IMR-90 (cell line): ENCODE data around the gene BRAF. TPM values are rescaled to one million over a fixed set of nuclear protein-coding genes. Genes with fewer than 3 reads are reported as not detected.
A peak's percentile ranks its signal among the peaks of the same experiment; 100 is the strongest.

Experiments
- ATAC-seq: fragments of 200-7000 bp; cut with Tn5 transposase; 2 replicates; pipeline ENCODE4 v1.9.1; 2020; ENCODE audit warnings: low read depth, mild to moderate bottlenecking, moderate library complexity
- BruUV-seq: library from RNA; stranded (reverse); fragments of 400-500 nt; replicated peaks from 2 replicates; lab custom pipeline; 2021; lab: Mats Ljungman, UMichigan
- CTCF ChIA-PET: fragments of 300-600 bp; formaldehyde crosslinking; extraction: SDS; loops from one replicate; lab custom pipeline; 2021; ENCODE audit warnings: antibody characterized with exemption; lab: Yijun Ruan, JAX
- POLR2A ChIA-PET: fragments of 300-600 bp; sonication (Branson Sonifier 250); formaldehyde crosslinking; loops from one replicate; lab custom pipeline; 2022; ENCODE audit warnings: antibody characterized with exemption; ENCODE audit not compliant: unreplicated experiment; lab: Charles Lee
- DNase-seq: peaks from one replicate; pipeline ENCODE4 v3.0.0; 2013
- H2AFZ ChIP-seq: replicated peaks from 2 replicates; pipeline ENCODE3; 2013; ENCODE audit warnings: low read length, mild to moderate bottlenecking; ENCODE audit not compliant: poor library complexity
- H2AK5ac ChIP-seq: 2 replicates; pipeline ENCODE4 v1.6.1; 2013; ENCODE audit warnings: low read depth, low read length, inconsistent platforms
- H2AK9ac ChIP-seq: replicated peaks from 2 replicates; pipeline ENCODE3; 2013; ENCODE audit warnings: mild to moderate bottlenecking, low read depth, low read length, moderate library complexity; ENCODE audit not compliant: poor library complexity
- H2BK120ac ChIP-seq: 2 replicates; pipeline ENCODE4 v1.6.1; 2013; ENCODE audit warnings: low read depth, low read length, inconsistent platforms
- H2BK15ac ChIP-seq: 3 replicates; pipeline ENCODE4 v1.6.1; 2013; ENCODE audit warnings: low read depth, low read length, inconsistent platforms
- H2BK20ac ChIP-seq: 2 replicates; pipeline ENCODE4 v1.6.1; 2013; ENCODE audit warnings: low read depth, mild to moderate bottlenecking, inconsistent platforms, low read length, moderate library complexity
- H2BK5ac ChIP-seq: 2 replicates; pipeline ENCODE4 v1.6.1; 2013; ENCODE audit warnings: mild to moderate bottlenecking, low read depth, low read length, inconsistent platforms; ENCODE audit not compliant: poor library complexity, severe bottlenecking
- H3K14ac ChIP-seq: replicated peaks from 2 replicates; pipeline ENCODE4 v1.6.1; 2013; ENCODE audit warnings: low read depth, low read length, inconsistent platforms
- H3K18ac ChIP-seq: 2 replicates; pipeline ENCODE4 v1.6.1; 2013; ENCODE audit warnings: low read depth, low read length, control low read depth
- H3K23ac ChIP-seq: 2 replicates; pipeline ENCODE4 v1.6.1; 2013; ENCODE audit warnings: low read depth, low read length, inconsistent platforms
- H3K27ac ChIP-seq: 2 replicates; pipeline ENCODE4 v1.5.1; 2013; ENCODE audit warnings: mild to moderate bottlenecking, control low read depth, low read length; ENCODE audit not compliant: insufficient read depth
- H3K27me3 ChIP-seq: 2 replicates; pipeline ENCODE4 v1.6.1; 2013; ENCODE audit warnings: low read length; ENCODE audit not compliant: control insufficient read depth, insufficient read depth
- H3K36me3 ChIP-seq: 2 replicates; pipeline ENCODE4 v1.6.1; 2013; ENCODE audit warnings: low read length, mixed read lengths; ENCODE audit not compliant: control insufficient read depth, insufficient read depth
- H3K4ac ChIP-seq: 2 replicates; pipeline ENCODE4 v1.6.1; 2013; ENCODE audit warnings: low read depth, low read length, inconsistent platforms
- H3K4me1 ChIP-seq: 2 replicates; pipeline ENCODE4 v1.6.1; 2013; ENCODE audit warnings: low read length, mixed read lengths; ENCODE audit not compliant: control insufficient read depth, insufficient read depth
- H3K4me2 ChIP-seq: 2 replicates; pipeline ENCODE4 v1.6.1; 2013; ENCODE audit warnings: low read depth, mild to moderate bottlenecking, control low read depth, low read length, moderate library complexity
- H3K4me3 ChIP-seq: 2 replicates; pipeline ENCODE4 v1.5.1; 2013; ENCODE audit warnings: low read depth, mild to moderate bottlenecking, control low read depth, low read length, moderate library complexity; ENCODE audit not compliant: insufficient read depth
- H3K56ac ChIP-seq: 2 replicates; pipeline ENCODE4 v1.6.1; 2013; ENCODE audit warnings: low read length, inconsistent platforms; ENCODE audit not compliant: insufficient read depth; ENCODE audit errors: extremely low read depth
- H3K79me1 ChIP-seq, 2 experiments: 2 replicates each; pipeline ENCODE4 v1.6.1; 2013; ENCODE audit warnings: low read length in 2 of 2, inconsistent platforms in 1 of 2, low read depth in 1 of 2
- H3K9ac ChIP-seq: 2 replicates; pipeline ENCODE4 v1.6.1; 2013; ENCODE audit warnings: low read depth, low read length, control low read depth
- H3K9me1 ChIP-seq: 2 replicates; pipeline ENCODE4 v1.6.1; 2013; ENCODE audit warnings: low read length, inconsistent platforms; ENCODE audit not compliant: insufficient read depth
- H3K9me3 ChIP-seq: 2 replicates; pipeline ENCODE4 v1.6.1; 2013; ENCODE audit warnings: low read length; ENCODE audit not compliant: control insufficient read depth, insufficient read depth
- H4K20me1 ChIP-seq: 2 replicates; pipeline ENCODE4 v1.6.1; 2013; ENCODE audit warnings: low read length, inconsistent platforms; ENCODE audit not compliant: insufficient read depth
- H4K5ac ChIP-seq: 2 replicates; pipeline ENCODE4 v1.6.1; 2013; ENCODE audit warnings: mild to moderate bottlenecking, low read depth, low read length, control low read depth
- H4K8ac ChIP-seq, 2 experiments: 2 replicates each; pipeline ENCODE4 v1.6.1; 2013; ENCODE audit warnings: low read depth in 2 of 2, low read length in 2 of 2, control low read depth in 1 of 2, inconsistent platforms in 1 of 2
- H4K91ac ChIP-seq: 2 replicates; pipeline ENCODE4 v1.6.1; 2013; ENCODE audit warnings: low read depth, low read length, inconsistent platforms; ENCODE audit not compliant: insufficient read depth
- CEBPB ChIP-seq: IDR thresholded peaks from 2 replicates; pipeline ENCODE4 v1.6.1; 2012; ENCODE audit warnings: low read depth, low read length, improper control_type of control experiment
- RCOR1 ChIP-seq: IDR thresholded peaks from 2 replicates; pipeline ENCODE4 v1.6.1; 2012; ENCODE audit warnings: mild to moderate bottlenecking, low read length, improper control_type of control experiment; ENCODE audit not compliant: insufficient replicate concordance
- WGBS, 2 experiments: methylation state at CpG; one replicate each; pipeline versions ENCODE4 v1.1.5 to v1.1.7; 2013; ENCODE audit warnings: missing lambda C conversion rate in 2 of 2; ENCODE audit not compliant: insufficient read length in 1 of 2; ENCODE audit errors: extremely low coverage in 2 of 2; 5-methylcytosine and 5-hydroxymethylcytosine counted together
- dilution Hi-C: fragments of 300-500 bp; cut with HindIII; formaldehyde crosslinking; loops from one replicate; pipeline ENCODE4 v1.14.3; 2018; ENCODE audit warnings: low sequenced_read_pairs; ENCODE audit not compliant: unreplicated experiment
- in situ Hi-C: fragments of 300-500 bp; cut with MboI; formaldehyde crosslinking; loops from 3 replicates; pipeline ENCODE4 v1.14.3; 2019; ENCODE audit warnings: low sequenced_read_pairs, inconsistent platforms, mixed read lengths
- intact Hi-C: fragments of 100-400 bp; cut with micrococcal nuclease; formaldehyde crosslinking; loops from 2 replicates; pipeline ENCODE4 v1.10.0; 2022
- polyA plus RNA-seq, 3 experiments: library from polyadenylated mRNA; depleted of rRNA; stranded (reverse); fragments of >200 nt; gene quantifications; 2 replicates each; pipeline ENCODE4 v1.2.3, GENCODE V29; 2012; ENCODE audit warnings: low replicate concordance in 1 of 3
- total RNA-seq: library from RNA; depleted of rRNA; stranded (reverse); fragments of >200 nt; gene quantifications from 2 replicates; pipeline ENCODE4 v1.2.3, GENCODE V29; 2012

BRAF gene
- total and polyA plus RNA-seq, 2 of the 4 experiments (the other 2 are of a cell fraction): 5.7 to 12.9 TPM

GRCh38 chr7:140752533-140752932, 172.2 kb downstream of the BRAF start:
- Histone ChIP-seq H3K23ac (no peak overlapping the region), H3K27me3 (no peaks in the 10 kb centered on the region), H3K56ac (no peak overlapping the region), H3K36me3 (peaks cover 4% of the 10 kb centered on the region; the same call in 1 of the 2 replicates), H2BK120ac (no peak overlapping the region), H3K4ac (no peak overlapping the region), H2AFZ (no peak overlapping the region), H2BK15ac (no peak overlapping the region), H4K8ac (no peak overlapping the region), H3K9me1 (0 out of 2 replicates have a peak, but pooled peaks cover 2% of the 10 kb centered on the region), H3K4me1 (no peaks in the 10 kb centered on the region), H3K79me1 (no peaks in the 10 kb centered on the region; a peak in 2 of 4 replicates), H4K5ac (no peak overlapping the region), H3K14ac (no peak overlapping the region), H3K4me3 (no peak overlapping the region), H3K4me2 (no peak overlapping the region), H3K18ac (no peak overlapping the region), H2AK9ac (no peak overlapping the region), H3K9ac (no peak overlapping the region), H2AK5ac (no peak overlapping the region), H3K9me3 (no peaks in the 10 kb centered on the region), H3K27ac (no peak overlapping the region), H4K20me1 (no peaks in the 10 kb centered on the region), H2BK5ac (no peak overlapping the region), H2BK20ac (no peak overlapping the region), H4K91ac (no peak overlapping the region)
- WGBS, 2 experiments: no CpG with 5 or more reads among the region's 1 CpG
- dilution Hi-C loops: no loop called here
- ChIA-PET POLR2A (no interaction called here), CTCF (interaction anchor here (0.7 kb wide), 2 partner anchors 46 to 1687 kb away, joined by 3 to 6 read pairs; no protein-coding TSS in a partner anchor)
- in situ Hi-C loops: no loop called here
- ATAC-seq: no peak
- no peak for TF ChIP-seq RCOR1
- TF ChIP-seq CEBPB: peak; percentile 89
- no peak for DNase-seq
- BruUV-seq: no TSS peak
- intact Hi-C loops: no loop called here
